ENCODE measurements around the gene GDF10. TPM values are rescaled to one million over a fixed set of nuclear protein-coding genes. Genes with fewer than 3 reads are reported as not detected.

GDF10 gene
- total and polyA plus RNA-seq, 9 of the 15 experiments (the other 6 are each of a cell fraction or from before 2014, with no cell fraction given) = 0.03 to 0.20 (median 0.11) TPM; not detected in 6

- TF ChIP-seq RCOR1 (IDR thresholded peaks at IDR 0.05; ENCODE audit: borderline replicate concordance in 1 of 2, low read depth in 2 of 2, low read length in 2 of 2) (peak in 1 of 2 experiments; percentile 88; a peak in 3 of 4 replicates), MGA (IDR thresholded peaks at IDR 0.05) (peak; percentile 56; the same call in 1 of the 2 replicates), TCF3 (CRISPR knock-in tag; IDR thresholded peaks at IDR 0.05) (peak; percentile 86), MTA2 (IDR thresholded peaks at IDR 0.05; ENCODE audit: low read depth) (peak; percentile 84), CEBPG (CRISPR knock-in tag; IDR thresholded peaks at IDR 0.05) (no peak), CEBPG (tag; conservative IDR thresholded peaks at IDR 0.05 in 1 of 2, IDR thresholded peaks at IDR 0.05 in 1 of 2) (no peak), HDGF (IDR thresholded peaks at IDR 0.05) (no peak), L3MBTL2 (IDR thresholded peaks at IDR 0.05) (peak; percentile 78), SMARCA4 (IDR thresholded peaks at IDR 0.05) (peak; percentile 83), ATF1 (CRISPR knock-in tag; IDR thresholded peaks at IDR 0.05) (no peak), ATF1 (tag; IDR thresholded peaks at IDR 0.05) (0 out of 2 replicates have a peak, but pooled peaks have one; percentile 23), NCOA6 (IDR thresholded peaks at IDR 0.05) (no peak), CCNT2 (IDR thresholded peaks at IDR 0.05; ENCODE audit: borderline replicate concordance, extremely low read depth, insufficient read length, low read depth, low read length) (peak; percentile 84), FOXM1 (IDR thresholded peaks at IDR 0.05; ENCODE audit: low read depth) (peak; percentile 65), FOXM1 (CRISPR knock-in tag; IDR thresholded peaks at IDR 0.05; ENCODE audit: low read depth) (no peak), ATF3 (IDR thresholded peaks at IDR 0.05) (no peak), ATF3 (CRISPR knock-in tag; conservative IDR thresholded peaks at IDR 0.05) (no peak), CBFA2T2 (conservative IDR thresholded peaks at IDR 0.05) (peak; percentile 86)
Observed at GRCh38 chr10:47322300-47323061, 22.5 kb downstream of the GDF10 start, which contains the start of gene GDF2 (continued).

All from K562 (cell line).